ENCODE measurements around the gene TRIM33. TPM values are rescaled to one million over a fixed set of nuclear protein-coding genes. Genes with fewer than 3 reads are reported as not detected.
"Not testable (repeated sequence)": the region's sequence is repeated elsewhere in the genome, so short reads cannot be mapped to it uniquely, and the experiment has no call there.

Gene TRIM33
- total and polyA plus RNA-seq, 5 donors from 2014 or later: 27.7 to 56.6 (median 32.3) TPM

GRCh38 chr1:114496089-114496488, 14.9 kb downstream of the TRIM33 start:
- DNase-seq (no peak), ATAC-seq (ENCODE audit: low read depth in 2 of 2) (no peak)
- H3K4me3 Mint-ChIP-seq: no peak overlapping the region
- peaks cover 0 to 12% (median 4%) of the 10 kb centered on the region in 7 donors for H3K9me3 Mint-ChIP-seq
- H3K27me3 ChIP-seq (ENCODE audit: control insufficient read depth, insufficient read depth, low read length): no peaks in the 10 kb centered on the region
- H3K36me3 Mint-ChIP-seq: peaks cover 12% of the 10 kb centered on the region
- no peaks in the 10 kb centered on the region for H3K27me3 Mint-ChIP-seq
- H3K4me1 ChIP-seq (ENCODE audit: control insufficient read depth, insufficient read depth, low read length, poor library complexity, severe bottlenecking): peaks cover under 1% of the 10 kb centered on the region
- H3K36me3 ChIP-seq (ENCODE audit: control insufficient read depth, insufficient read depth, low read length): peaks cover 5% of the 10 kb centered on the region
- H3K4me1 Mint-ChIP-seq: peaks cover 25 to 63% (median 50%) of the 10 kb centered on the region in 4 donors
- H3K27ac ChIP-seq (ENCODE audit: insufficient read depth, low read length, poor library complexity, severe bottlenecking): no peak overlapping the region
- peak overlapping the region in 1 of 3 donors; percentile 58 for H3K27ac Mint-ChIP-seq
- H3K4me3 ChIP-seq (ENCODE audit: low read depth, low read length): peak overlapping the region; percentile 19
- H3K9me3 ChIP-seq (ENCODE audit: control insufficient read depth in 2 of 2, low read length in 2 of 2): no peaks in the 10 kb centered on the region

GRCh38 chr1:114495486-114495885, 15.5 kb downstream of the TRIM33 start:
- peaks cover 0 to 12% (median 4%) of the 10 kb centered on the region in 7 donors for H3K9me3 Mint-ChIP-seq
- ATAC-seq (ENCODE audit: low read depth in 2 of 2): no peak
- no peaks in the 10 kb centered on the region for H3K9me3 ChIP-seq (ENCODE audit: control insufficient read depth in 2 of 2, low read length in 2 of 2)
- H3K27me3 Mint-ChIP-seq: no peaks in the 10 kb centered on the region
- peaks cover 5% of the 10 kb centered on the region for H3K36me3 ChIP-seq (ENCODE audit: control insufficient read depth, insufficient read depth, low read length)
- no peak overlapping the region for H3K4me3 ChIP-seq (ENCODE audit: low read depth, low read length)
- H3K27ac Mint-ChIP-seq: no peak overlapping the region
- peaks cover 12% of the 10 kb centered on the region for H3K36me3 Mint-ChIP-seq
- no peaks in the 10 kb centered on the region for H3K4me1 ChIP-seq (ENCODE audit: control insufficient read depth, insufficient read depth, low read length, poor library complexity, severe bottlenecking)
- H3K4me1 Mint-ChIP-seq: peaks cover 30 to 68% (median 55%) of the 10 kb centered on the region in 4 donors
- H3K27me3 ChIP-seq (ENCODE audit: control insufficient read depth, insufficient read depth, low read length): no peaks in the 10 kb centered on the region
- H3K27ac ChIP-seq (ENCODE audit: insufficient read depth, low read length, poor library complexity, severe bottlenecking): no peak overlapping the region
- H3K4me3 Mint-ChIP-seq: no peak overlapping the region
- DNase-seq: no peak

GRCh38 chr1:114492978-114493377, 18.0 kb downstream of the TRIM33 start:
- H3K4me3 Mint-ChIP-seq: peak overlapping the region in 1 of 4 donors; percentile 45
- peak overlapping the region in 1 of 3 donors; percentile 29 for H3K27ac Mint-ChIP-seq
- no peak for ATAC-seq (ENCODE audit: low read depth in 2 of 2)
- no peaks in the 10 kb centered on the region for H3K27me3 Mint-ChIP-seq
- no peak overlapping the region for H3K4me3 ChIP-seq (ENCODE audit: low read depth, low read length)
- peaks cover 12% of the 10 kb centered on the region for H3K36me3 Mint-ChIP-seq
- no peaks in the 10 kb centered on the region for H3K4me1 ChIP-seq (ENCODE audit: control insufficient read depth, insufficient read depth, low read length, poor library complexity, severe bottlenecking)
- peaks cover 0 to 12% (median 5%) of the 10 kb centered on the region in 7 donors for H3K9me3 Mint-ChIP-seq
- H3K27me3 ChIP-seq (ENCODE audit: control insufficient read depth, insufficient read depth, low read length): no peaks in the 10 kb centered on the region
- H3K4me1 Mint-ChIP-seq: peaks cover 39 to 72% (median 63%) of the 10 kb centered on the region in 4 donors
- no peaks in the 10 kb centered on the region for H3K9me3 ChIP-seq (ENCODE audit: control insufficient read depth in 2 of 2, low read length in 2 of 2)
- no peak overlapping the region for H3K27ac ChIP-seq (ENCODE audit: insufficient read depth, low read length, poor library complexity, severe bottlenecking)
- DNase-seq: no peak
- H3K36me3 ChIP-seq (ENCODE audit: control insufficient read depth, insufficient read depth, low read length): peaks cover 5% of the 10 kb centered on the region

GRCh38 chr1:114490274-114490693, 20.7 kb downstream of the TRIM33 start:
- no peak for ATAC-seq (ENCODE audit: low read depth in 2 of 2)
- H3K36me3 ChIP-seq (ENCODE audit: control insufficient read depth, insufficient read depth, low read length): peaks cover 5% of the 10 kb centered on the region
- H3K36me3 Mint-ChIP-seq: peaks cover 12% of the 10 kb centered on the region
- H3K9me3 Mint-ChIP-seq: peaks cover 0 to 12% (median 5%) of the 10 kb centered on the region in 7 donors
- no peaks in the 10 kb centered on the region for H3K27me3 Mint-ChIP-seq
- H3K4me3 ChIP-seq (ENCODE audit: low read depth, low read length): peak overlapping the region; percentile 9
- H3K9me3 ChIP-seq (ENCODE audit: control insufficient read depth in 2 of 2, low read length in 2 of 2): no peaks in the 10 kb centered on the region
- H3K27me3 ChIP-seq (ENCODE audit: control insufficient read depth, insufficient read depth, low read length): no peaks in the 10 kb centered on the region
- peak overlapping the region; percentile 9 to 76 (median 20) for H3K4me3 Mint-ChIP-seq
- peak overlapping the region in 2 of 3 donors; percentile 27 to 48 for H3K27ac Mint-ChIP-seq
- DNase-seq: no peak
- no peak overlapping the region for H3K27ac ChIP-seq (ENCODE audit: insufficient read depth, low read length, poor library complexity, severe bottlenecking)
- H3K4me1 Mint-ChIP-seq: peaks cover 42 to 75% (median 59%) of the 10 kb centered on the region in 4 donors
- no peaks in the 10 kb centered on the region for H3K4me1 ChIP-seq (ENCODE audit: control insufficient read depth, insufficient read depth, low read length, poor library complexity, severe bottlenecking)

GRCh38 chr1:114488739-114489138, 22.3 kb downstream of the TRIM33 start:
- H3K9me3 ChIP-seq (ENCODE audit: control insufficient read depth in 2 of 2, low read length in 2 of 2): no peaks in the 10 kb centered on the region
- Mint-ChIP-seq H3K27me3 (no peaks in the 10 kb centered on the region), H3K4me3 (peak overlapping the region in 1 of 4 donors; percentile 2), H3K4me1 (peaks cover 44 to 71% (median 58%) of the 10 kb centered on the region in 4 donors), H3K27ac (peak overlapping the region; percentile 54 to 83 (median 72)), H3K36me3 (peaks cover 12% of the 10 kb centered on the region), H3K9me3 (peaks cover 0 to 12% (median 5%) of the 10 kb centered on the region in 7 donors)
- DNase-seq: no peak
- H3K36me3 ChIP-seq (ENCODE audit: control insufficient read depth, insufficient read depth, low read length): peaks cover 5% of the 10 kb centered on the region
- H3K27me3 ChIP-seq (ENCODE audit: control insufficient read depth, insufficient read depth, low read length): no peaks in the 10 kb centered on the region
- H3K4me1 ChIP-seq (ENCODE audit: control insufficient read depth, insufficient read depth, low read length, poor library complexity, severe bottlenecking): no peaks in the 10 kb centered on the region
- no peak overlapping the region for H3K27ac ChIP-seq (ENCODE audit: insufficient read depth, low read length, poor library complexity, severe bottlenecking)
- no peak overlapping the region for H3K4me3 ChIP-seq (ENCODE audit: low read depth, low read length)
- no peak for ATAC-seq (ENCODE audit: low read depth in 2 of 2)

GRCh38 chr1:114485286-114485685, 25.7 kb downstream of the TRIM33 start:
- no peaks in the 10 kb centered on the region for H3K36me3 ChIP-seq (ENCODE audit: control insufficient read depth, insufficient read depth, low read length)
- H3K4me3 ChIP-seq (ENCODE audit: low read depth, low read length): no peak overlapping the region
- Mint-ChIP-seq H3K4me1 (peaks cover 43 to 68% (median 56%) of the 10 kb centered on the region in 4 donors), H3K4me3 (no peak overlapping the region), H3K27me3 (no peaks in the 10 kb centered on the region), H3K9me3 (peaks cover 0 to 2% (median 0%) of the 10 kb centered on the region in 7 donors), H3K27ac (peak overlapping the region in 1 of 3 donors; percentile 42), H3K36me3 (no peaks in the 10 kb centered on the region)
- no peaks in the 10 kb centered on the region for H3K27me3 ChIP-seq (ENCODE audit: control insufficient read depth, insufficient read depth, low read length)
- no peak for DNase-seq
- peaks cover 13% of the 10 kb centered on the region for H3K4me1 ChIP-seq (ENCODE audit: control insufficient read depth, insufficient read depth, low read length, poor library complexity, severe bottlenecking)
- H3K27ac ChIP-seq (ENCODE audit: insufficient read depth, low read length, poor library complexity, severe bottlenecking): no peak overlapping the region
- ATAC-seq (ENCODE audit: low read depth in 2 of 2): no peak
- no peaks in the 10 kb centered on the region for H3K9me3 ChIP-seq (ENCODE audit: control insufficient read depth in 2 of 2, low read length in 2 of 2)

- Mint-ChIP-seq H3K9me3 (peaks cover 0 to 8% (median 2%) of the 10 kb centered on the region in 7 donors), H3K4me3 (peak overlapping the region; percentile 4 to 86 (median 46)), H3K4me1 (peaks cover 37 to 64% (median 50%) of the 10 kb centered on the region in 4 donors), H3K27ac (peak overlapping the region; percentile 33 to 75 (median 39)), H3K36me3 (peaks cover 7% of the 10 kb centered on the region), H3K27me3 (no peaks in the 10 kb centered on the region)
- no peaks in the 10 kb centered on the region for H3K36me3 ChIP-seq (ENCODE audit: control insufficient read depth, insufficient read depth, low read length)
- H3K4me1 ChIP-seq (ENCODE audit: control insufficient read depth, insufficient read depth, low read length, poor library complexity, severe bottlenecking): peaks cover 13% of the 10 kb centered on the region
- ATAC-seq (ENCODE audit: low read depth in 2 of 2) (peak; percentile 74 to 87), DNase-seq (peak in 2 of 3 donors; percentile 40 to 79)
- H3K9me3 ChIP-seq (ENCODE audit: control insufficient read depth in 2 of 2, low read length in 2 of 2): no peaks in the 10 kb centered on the region
- peak overlapping the region; percentile 41 for H3K4me3 ChIP-seq (ENCODE audit: low read depth, low read length)
- no peaks in the 10 kb centered on the region for H3K27me3 ChIP-seq (ENCODE audit: control insufficient read depth, insufficient read depth, low read length)
- peak overlapping the region; percentile 56 for H3K27ac ChIP-seq (ENCODE audit: insufficient read depth, low read length, poor library complexity, severe bottlenecking)
Observed at GRCh38 chr1:114482585-114482984, 28.4 kb downstream of the TRIM33 start.

GRCh38 chr1:114479636-114480035, 31.4 kb downstream of the TRIM33 start:
- H3K36me3 Mint-ChIP-seq; H3K4me3 Mint-ChIP-seq; H3K27ac Mint-ChIP-seq; H3K27me3 Mint-ChIP-seq; DNase-seq; H3K4me3 ChIP-seq (ENCODE audit: low read depth, low read length); ATAC-seq (ENCODE audit: low read depth in 2 of 2); H3K9me3 ChIP-seq (ENCODE audit: control insufficient read depth in 2 of 2, low read length in 2 of 2); H3K9me3 Mint-ChIP-seq; H3K27ac ChIP-seq (ENCODE audit: insufficient read depth, low read length, poor library complexity, severe bottlenecking); H3K36me3 ChIP-seq (ENCODE audit: control insufficient read depth, insufficient read depth, low read length); H3K27me3 ChIP-seq (ENCODE audit: control insufficient read depth, insufficient read depth, low read length): not testable (repeated sequence)
- H3K4me1 ChIP-seq (ENCODE audit: control insufficient read depth, insufficient read depth, low read length, poor library complexity, severe bottlenecking): peaks cover 28% of the 10 kb centered on the region
- H3K4me1 Mint-ChIP-seq: peaks cover 55 to 69% (median 58%) of the 10 kb centered on the region in 4 donors

Data from CD4-positive, CD25-positive, alpha-beta regulatory T cell (primary cell).